Stimulated activated CD8-positive, alpha-beta memory T cell treated with anti-CD3 and anti-CD28 coated beads, Interleukin-12 subunit alpha, Interleukin-12 subunit beta, amount 100 ng/mL, for 1 hour (primary cell): Measurements from ENCODE around the gene BRI3.

Experiments used
- DNase-seq: peaks from one replicate; pipeline ENCODE4 v3.0.0-alpha.2; 2020; ENCODE audit warnings: low read depth

The BRI3 gene

GRCh38 chr7:98286701-98287485 is 5.4 kb downstream of the BRI3 start:
- no peak for DNase-seq

GRCh38 chr7:98287486-98287959 is 6.0 kb downstream of the BRI3 start:
- no peak for DNase-seq

- no peak for DNase-seq
Measured at GRCh38 chr7:98288064-98288823, 6.8 kb downstream of the BRI3 start.

- no peak for DNase-seq
Measured at GRCh38 chr7:98289333-98289875, 7.9 kb downstream of the BRI3 start.

GRCh38 chr7:98291717-98292116 is 10.2 kb downstream of the BRI3 start:
- no peak for DNase-seq

GRCh38 chr7:98293265-98293664 is 11.8 kb downstream of the BRI3 start:
- DNase-seq, result no peak

GRCh38 chr7:98293746-98294145 is 12.3 kb downstream of the BRI3 start:
- DNase-seq, result no peak

- DNase-seq, result no peak
Measured at GRCh38 chr7:98294326-98294725, 12.8 kb downstream of the BRI3 start.

- DNase-seq, result no peak
Measured at GRCh38 chr7:98294798-98295382, 13.4 kb downstream of the BRI3 start.

GRCh38 chr7:98295467-98296192 is 14.1 kb downstream of the BRI3 start:
- DNase-seq, result no peak

- no peak for DNase-seq
Measured at GRCh38 chr7:98296833-98297232, 15.3 kb downstream of the BRI3 start.

GRCh38 chr7:98297626-98298286 is 16.3 kb downstream of the BRI3 start:
- DNase-seq, result no peak

- no peak for DNase-seq
Measured at GRCh38 chr7:98300595-98301372, 19.3 kb downstream of the BRI3 start.

GRCh38 chr7:98301693-98302470 is 20.4 kb downstream of the BRI3 start:
- DNase-seq, result no peak

- DNase-seq, result no peak
Measured at GRCh38 chr7:98303176-98303865, 21.8 kb downstream of the BRI3 start.

- DNase-seq, result no peak
Measured at GRCh38 chr7:98303906-98304305, 22.4 kb downstream of the BRI3 start.

GRCh38 chr7:98305951-98306535 is 24.6 kb downstream of the BRI3 start:
- no peak for DNase-seq

- no peak for DNase-seq
Measured at GRCh38 chr7:98307971-98308466, 26.5 kb downstream of the BRI3 start.

GRCh38 chr7:98309566-98309965 is 28.1 kb downstream of the BRI3 start:
- DNase-seq, result no peak
